Esophagus muscularis mucosa (tissue), 4 donors: ENCODE results near the gene CORO2B. TPM values are rescaled to one million over a fixed set of nuclear protein-coding genes. Genes with fewer than 3 reads are reported as not detected.

Source experiments
- DNase-seq: peaks from one replicate; pipeline ENCODE4 v3.0.0-alpha.2; 2017; ENCODE audit errors: extremely low spot score
- H3K27ac ChIP-seq, 4 donors: fragments of 200-600 bp; sonication (generic); replicated peaks in 1 of 4; 1 replicate in 3 of 4; 2 replicates in 1 of 4; pipeline ENCODE4 v1.5.1; 2016 to 2019; ENCODE audit warnings: mild to moderate bottlenecking in 1 of 4
- H3K27me3 ChIP-seq, 4 donors: fragments of 200-600 bp; sonication (generic); one replicate each; pipeline versions ENCODE4 v1.5.1 to v1.6.0; 2016 to 2019
- H3K36me3 ChIP-seq, 4 donors: fragments of 200-600 bp; sonication (generic); one replicate each; pipeline ENCODE4 v1.5.1; 2016 to 2019
- H3K4me1 ChIP-seq, 4 donors: fragments of 200-600 bp; sonication (generic); one replicate each; pipeline ENCODE4 v1.5.1; 2016 to 2019
- H3K4me3 ChIP-seq, 4 donors: fragments of 200-600 bp; sonication (generic); 1 replicate in 2 of 4; 2 replicates in 2 of 4; pipeline ENCODE4 v1.5.1; 2016 to 2019; ENCODE audit warnings: mild to moderate bottlenecking in 4 of 4, moderate library complexity in 1 of 4
- H3K9me3 ChIP-seq, 4 donors: fragments of 200-600 bp; sonication (generic); 1 replicate in 3 of 4; 2 replicates in 1 of 4; pipeline ENCODE4 v1.5.1; 2016 to 2019
- CTCF ChIP-seq, 3 experiments: fragments of 200-600 bp in 2 of 3; fragments of 450-650 bp in 1 of 3; sonication (generic) in 2 of 3; IDR thresholded peaks; one replicate each; pipeline ENCODE4 v1.5.1; 2017 to 2019; ENCODE audit warnings: antibody characterized with exemption in 3 of 3, mild to moderate bottlenecking in 2 of 3, moderate library complexity in 1 of 3
- EP300 ChIP-seq: sonication (generic); formaldehyde crosslinking; IDR thresholded peaks from one replicate; pipeline ENCODE4 v1.6.1; 2017; ENCODE audit warnings: antibody characterized with exemption
- POLR2A ChIP-seq: fragments of 450-650 bp; IDR thresholded peaks from one replicate; pipeline ENCODE4 v1.6.1; 2017; ENCODE audit warnings: antibody characterized with exemption, moderate library complexity, mild to moderate bottlenecking, low read depth
- POLR2AphosphoS5 ChIP-seq, 2 donors: sonication (generic); formaldehyde crosslinking; IDR thresholded peaks; one replicate each; pipeline ENCODE4 v1.6.1; 2017; ENCODE audit warnings: antibody characterized with exemption in 2 of 2
- WGBS: methylation state at CpG from one replicate; pipeline ENCODE4 v1.1.5; 2018; 5-methylcytosine and 5-hydroxymethylcytosine counted together
- intact Hi-C: fragments of 100-400 bp; cut with DNase I; formaldehyde crosslinking; loops from one replicate; pipeline ENCODE4 v1.15.1; 2023
- total RNA-seq, 4 donors: library from RNA; depleted of rRNA; stranded (reverse); fragments of >200 nt; gene quantifications; one replicate each; pipeline versions ENCODE4 v1.1.0 to v1.2.1, GENCODE V29; 2016

Gene CORO2B
- total RNA-seq, 4 donors from 2014 or later: 5.8 to 12.2 (median 7.5) TPM

DNA sequence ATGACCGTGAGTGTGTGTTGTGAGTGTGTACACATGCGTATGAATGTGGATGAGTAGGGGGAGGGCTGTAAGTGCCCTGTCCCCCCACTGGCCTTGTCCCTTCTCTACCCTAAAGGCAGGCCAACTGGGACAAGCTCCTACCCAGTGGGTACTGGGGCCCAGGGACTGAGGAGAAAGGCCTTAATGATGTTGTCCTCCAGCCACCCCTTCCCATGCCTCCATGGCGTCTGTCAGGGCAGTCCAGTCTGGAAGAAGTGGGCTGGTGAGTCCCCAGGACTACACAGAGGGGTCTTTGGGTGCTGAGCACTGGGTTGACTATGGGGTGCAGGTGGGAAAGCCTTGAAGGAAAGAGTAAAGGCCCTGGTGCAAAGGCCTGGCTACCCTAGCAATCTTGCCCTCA lies 16.9 kb upstream of the CORO2B start:
- H3K9me3 ChIP-seq: no peaks in the 10 kb centered on the region
- no peaks in the 10 kb centered on the region for H3K36me3 ChIP-seq
- intact Hi-C loops: no loop called here
- no peak for TF ChIP-seq EP300
- TF ChIP-seq POLR2A: no peak
- TF ChIP-seq CTCF (IDR thresholded peaks at IDR 0.05): no peak
- no peak for TF ChIP-seq POLR2AphosphoS5 (IDR thresholded peaks at IDR 0.05)
- H3K27ac ChIP-seq: no peak overlapping the region
- H3K27me3 ChIP-seq: peaks cover 0 to 48% (median 4%) of the 10 kb centered on the region in 4 donors
- no peak overlapping the region for H3K4me3 ChIP-seq
- peaks cover 9 to 17% (median 15%) of the 10 kb centered on the region in 4 donors for H3K4me1 ChIP-seq
- WGBS: 63% methylated on average over 3 of the region's 3 CpGs
- no peak for DNase-seq

GRCh38 chr15:68564173-68564572 lies 14.6 kb upstream of the CORO2B start:
- H3K27ac ChIP-seq: no peak overlapping the region
- H3K36me3 ChIP-seq: no peaks in the 10 kb centered on the region
- peaks cover 0 to 39% (median 4%) of the 10 kb centered on the region in 4 donors for H3K27me3 ChIP-seq
- intact Hi-C loops: no loop called here
- TF ChIP-seq EP300 (no peak), POLR2AphosphoS5 (IDR thresholded peaks at IDR 0.05) (no peak), POLR2A (no peak), CTCF (IDR thresholded peaks at IDR 0.05) (no peak)
- DNase-seq: no peak
- 95% methylated on average over 5 of the region's 5 CpGs for WGBS
- peaks cover 7 to 12% (median 10%) of the 10 kb centered on the region in 4 donors for H3K4me1 ChIP-seq
- H3K4me3 ChIP-seq: no peak overlapping the region
- no peaks in the 10 kb centered on the region for H3K9me3 ChIP-seq

DNA sequence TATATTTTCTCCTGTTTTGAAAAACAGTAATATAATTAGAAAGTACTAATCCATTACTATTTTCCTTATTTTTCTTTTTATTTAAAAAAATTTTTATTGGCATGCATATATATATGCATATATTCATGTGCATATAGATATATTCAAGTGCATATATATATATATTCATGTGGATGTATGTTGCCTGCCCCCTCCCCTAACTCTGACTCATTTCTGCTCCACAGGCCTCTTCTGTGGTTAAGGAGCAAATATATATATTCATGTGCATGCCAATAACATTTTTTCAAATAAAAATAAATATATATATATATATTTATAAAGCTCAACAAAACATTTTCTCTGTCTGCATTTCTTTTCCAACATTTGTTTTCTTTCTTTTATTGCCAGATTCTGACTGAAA lies 13.6 kb upstream of the CORO2B start:
- no peaks in the 10 kb centered on the region for H3K9me3 ChIP-seq
- no peak for DNase-seq
- TF ChIP-seq CTCF (IDR thresholded peaks at IDR 0.05) (no peak), POLR2AphosphoS5 (IDR thresholded peaks at IDR 0.05) (no peak), POLR2A (no peak), EP300 (no peak)
- peaks cover 0 to 41% (median 4%) of the 10 kb centered on the region in 4 donors for H3K27me3 ChIP-seq
- peaks cover 0 to 1% (median under 1%) of the 10 kb centered on the region in 4 donors for H3K4me1 ChIP-seq
- no peak overlapping the region for H3K4me3 ChIP-seq
- H3K36me3 ChIP-seq: no peaks in the 10 kb centered on the region
- intact Hi-C loops: no loop called here
- no peak overlapping the region for H3K27ac ChIP-seq

GRCh38 chr15:68565726-68566125 lies 13.1 kb upstream of the CORO2B start:
- no peak for TF ChIP-seq POLR2AphosphoS5 (IDR thresholded peaks at IDR 0.05)
- TF ChIP-seq EP300: no peak
- no peak for TF ChIP-seq POLR2A
- no peak for TF ChIP-seq CTCF (IDR thresholded peaks at IDR 0.05)
- intact Hi-C loops: no loop called here
- WGBS: 85% methylated on average over 2 of the region's 4 CpGs
- peaks cover 0 to 40% (median 4%) of the 10 kb centered on the region in 4 donors for H3K27me3 ChIP-seq
- H3K4me1 ChIP-seq: no peaks in the 10 kb centered on the region
- H3K4me3 ChIP-seq: no peak overlapping the region
- H3K9me3 ChIP-seq: no peaks in the 10 kb centered on the region
- H3K27ac ChIP-seq: no peak overlapping the region
- H3K36me3 ChIP-seq: no peaks in the 10 kb centered on the region
- no peak for DNase-seq

DNA sequence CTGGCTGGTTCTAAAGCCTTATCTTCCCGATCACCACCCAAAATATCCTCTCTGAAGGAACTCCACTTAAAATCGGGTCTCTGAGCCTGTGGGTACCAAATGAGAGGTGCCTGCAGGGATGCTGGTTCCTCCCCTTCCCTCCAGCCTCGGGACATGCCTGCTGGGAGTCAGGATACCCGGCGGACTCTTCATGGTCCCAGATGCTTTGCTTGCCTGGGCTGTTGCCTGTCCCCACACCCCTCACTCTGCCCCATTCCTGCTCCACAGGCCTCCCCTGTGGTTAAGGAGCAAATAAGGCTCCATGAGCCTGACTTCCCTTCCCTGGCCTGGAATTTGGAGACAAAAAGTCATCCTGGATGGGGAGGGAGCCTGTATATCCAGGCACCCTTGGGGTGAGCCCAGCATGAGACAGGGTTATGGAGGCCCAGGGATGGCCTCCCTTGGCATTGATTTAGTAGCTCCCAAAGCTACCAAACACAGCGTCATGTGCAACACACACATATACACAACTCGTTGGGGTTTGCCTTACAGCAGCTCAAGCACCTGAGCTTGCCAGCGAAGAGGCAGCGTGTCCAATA lies 12.3 kb upstream of the CORO2B start:
- no peak for DNase-seq
- Histone ChIP-seq H3K9me3 (no peaks in the 10 kb centered on the region), H3K4me1 (no peaks in the 10 kb centered on the region), H3K4me3 (no peak overlapping the region), H3K27me3 (peaks cover 0 to 32% (median under 1%) of the 10 kb centered on the region in 4 donors), H3K27ac (no peak overlapping the region), H3K36me3 (no peaks in the 10 kb centered on the region)
- TF ChIP-seq POLR2A (no peak), POLR2AphosphoS5 (IDR thresholded peaks at IDR 0.05) (no peak), CTCF (IDR thresholded peaks at IDR 0.05) (no peak), EP300 (no peak)
- 60% methylated on average over 7 of the region's 9 CpGs for WGBS
- intact Hi-C loops: no loop called here
